IPS-18c (cell line): ENCODE data around the gene SPNS2.

Experiments
- H3K4me3 ChIP-seq: 2 replicates; pipeline ENCODE4 v1.7.0; 2013; ENCODE audit warnings: low read depth, mild to moderate bottlenecking, low read length, moderate library complexity; ENCODE audit not compliant: insufficient read depth
- H3K9me3 ChIP-seq: one replicate; pipeline ENCODE4 v1.6.1; 2013; ENCODE audit warnings: mild to moderate bottlenecking, low read length, moderate library complexity; ENCODE audit not compliant: control insufficient read depth, insufficient read depth

SPNS2 gene

DNA sequence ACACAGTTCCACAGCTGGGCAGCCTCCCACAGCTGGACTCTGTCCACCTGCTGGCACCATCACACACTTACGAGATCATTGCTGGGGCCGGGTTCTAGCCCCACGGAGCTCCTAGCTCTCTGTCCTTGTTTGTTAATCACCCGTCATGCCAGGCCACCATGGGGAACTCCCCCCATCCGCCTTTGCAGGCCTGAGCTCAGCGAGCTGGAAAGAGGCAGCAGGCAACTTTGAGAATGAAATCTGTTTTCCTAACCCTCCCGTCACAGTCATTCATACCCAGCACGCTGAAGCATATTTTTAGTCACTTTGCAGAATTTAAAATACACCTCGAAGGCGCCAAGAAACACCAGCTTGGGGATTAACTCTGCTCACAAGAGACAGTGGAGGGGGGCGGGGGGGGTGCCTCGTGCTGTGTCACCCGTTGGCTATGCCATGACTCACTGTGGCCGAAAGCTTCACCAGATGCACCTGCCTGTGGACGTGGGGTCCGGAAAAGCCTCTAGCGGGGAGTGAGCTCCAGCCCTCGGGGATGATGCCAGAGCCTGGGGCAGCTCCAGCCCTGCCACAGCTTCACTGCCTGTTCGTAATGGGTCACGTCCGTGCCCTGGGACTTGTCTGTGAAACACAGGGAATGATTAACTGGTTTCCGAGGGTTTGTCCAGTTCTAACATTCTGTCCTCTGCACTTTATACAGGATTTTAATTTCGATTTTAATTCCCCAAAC lies 1.4 kb upstream of the SPNS2 start:
- Histone ChIP-seq H3K9me3 (no peaks in the 10 kb centered on the region), H3K4me3 (no peak overlapping the region)

DNA sequence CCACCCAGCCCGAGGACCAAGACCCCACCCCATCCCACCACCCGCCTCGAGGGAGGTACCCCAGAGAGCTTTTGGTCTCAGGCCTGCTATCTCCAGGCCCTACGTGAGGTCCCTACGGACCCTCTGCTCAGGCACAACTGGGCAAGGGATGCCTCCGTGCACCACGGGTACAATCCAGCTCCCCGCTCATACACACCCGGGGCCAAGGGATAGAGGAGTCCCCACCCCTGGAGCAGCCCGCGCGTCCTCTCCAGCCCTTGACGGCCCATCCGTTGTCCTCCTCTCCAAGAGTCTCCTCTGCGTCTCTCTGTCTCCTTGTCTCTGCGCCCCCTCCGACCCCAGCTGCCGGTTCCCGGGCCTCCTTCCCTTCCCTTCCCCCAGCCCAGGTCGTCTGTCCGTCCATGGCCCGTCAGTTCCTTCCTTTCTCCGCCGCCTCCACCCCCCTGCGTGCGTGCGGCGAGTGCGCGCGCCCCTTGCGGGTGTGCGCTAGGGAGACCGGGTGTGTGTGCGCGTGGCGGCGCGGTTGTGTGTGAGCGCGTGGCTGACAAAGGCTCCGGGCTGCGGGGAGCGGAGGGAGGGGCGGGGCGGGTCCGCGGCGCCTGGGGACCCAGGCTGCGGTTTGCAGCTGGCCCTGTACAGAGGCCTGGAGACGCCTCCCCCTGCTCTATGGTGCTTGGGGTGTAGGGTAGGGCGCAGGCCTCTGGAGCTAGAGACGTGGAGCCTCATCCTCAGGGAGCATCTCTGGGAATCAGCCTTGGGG lies 930 bp downstream of the SPNS2 start:
- Histone ChIP-seq H3K4me3 (peak overlapping the region; percentile 64), H3K9me3 (no peaks in the 10 kb centered on the region)

DNA sequence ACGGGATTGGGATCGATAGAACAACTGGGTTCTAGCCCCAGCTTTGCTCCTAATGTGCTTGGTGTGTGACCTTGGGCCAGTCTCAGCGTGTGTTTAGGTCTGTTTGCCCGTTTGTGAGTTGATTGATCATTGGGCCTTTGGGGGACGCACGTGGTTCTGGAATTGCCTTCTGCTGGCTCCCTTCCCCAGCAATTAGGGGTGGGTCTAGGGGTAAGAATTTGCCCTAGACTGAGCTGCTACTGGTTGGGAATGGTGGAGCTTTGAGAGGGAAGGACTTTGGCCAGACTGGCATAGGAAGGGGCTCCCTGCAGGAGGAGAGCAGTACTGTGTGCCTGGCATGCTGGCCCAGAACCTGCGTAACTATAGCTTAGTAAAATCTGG lies 1.5 kb downstream of the SPNS2 start:
- peak overlapping the region; percentile 64 for H3K4me3 ChIP-seq
- H3K9me3 ChIP-seq: no peaks in the 10 kb centered on the region

DNA sequence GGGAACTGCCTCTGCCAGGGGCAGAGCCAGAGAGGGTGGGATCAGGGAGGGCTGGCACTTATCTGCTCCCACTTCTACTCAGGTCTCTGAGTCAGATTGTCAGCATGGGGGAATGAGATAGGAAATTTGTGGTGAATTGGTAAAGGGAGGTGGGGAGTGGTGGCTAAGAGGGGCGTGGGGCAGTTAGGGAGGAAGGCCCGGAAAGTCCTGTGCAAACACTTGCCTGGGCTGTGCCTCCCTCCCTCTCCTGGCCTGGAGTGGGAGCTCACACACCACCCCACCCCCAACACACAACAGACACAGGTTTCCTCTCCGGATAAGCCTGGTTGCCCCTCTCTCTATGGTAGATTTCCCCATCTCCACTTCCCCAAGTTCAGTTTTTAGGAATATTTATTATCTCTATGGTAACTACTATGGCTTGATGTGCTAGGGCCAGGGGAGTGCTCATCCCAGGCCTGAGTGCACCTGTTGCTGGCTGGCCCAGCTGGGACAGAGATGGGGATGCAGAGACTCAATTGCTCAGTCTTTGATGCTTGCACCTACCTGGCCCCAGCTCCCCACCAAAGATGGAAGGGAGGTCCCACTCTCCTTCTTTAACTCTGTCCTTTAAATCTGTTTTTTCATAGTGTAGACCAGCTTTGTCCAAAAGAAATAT lies 2.7 kb downstream of the SPNS2 start:
- no peak overlapping the region for H3K4me3 ChIP-seq
- H3K9me3 ChIP-seq: no peaks in the 10 kb centered on the region

DNA sequence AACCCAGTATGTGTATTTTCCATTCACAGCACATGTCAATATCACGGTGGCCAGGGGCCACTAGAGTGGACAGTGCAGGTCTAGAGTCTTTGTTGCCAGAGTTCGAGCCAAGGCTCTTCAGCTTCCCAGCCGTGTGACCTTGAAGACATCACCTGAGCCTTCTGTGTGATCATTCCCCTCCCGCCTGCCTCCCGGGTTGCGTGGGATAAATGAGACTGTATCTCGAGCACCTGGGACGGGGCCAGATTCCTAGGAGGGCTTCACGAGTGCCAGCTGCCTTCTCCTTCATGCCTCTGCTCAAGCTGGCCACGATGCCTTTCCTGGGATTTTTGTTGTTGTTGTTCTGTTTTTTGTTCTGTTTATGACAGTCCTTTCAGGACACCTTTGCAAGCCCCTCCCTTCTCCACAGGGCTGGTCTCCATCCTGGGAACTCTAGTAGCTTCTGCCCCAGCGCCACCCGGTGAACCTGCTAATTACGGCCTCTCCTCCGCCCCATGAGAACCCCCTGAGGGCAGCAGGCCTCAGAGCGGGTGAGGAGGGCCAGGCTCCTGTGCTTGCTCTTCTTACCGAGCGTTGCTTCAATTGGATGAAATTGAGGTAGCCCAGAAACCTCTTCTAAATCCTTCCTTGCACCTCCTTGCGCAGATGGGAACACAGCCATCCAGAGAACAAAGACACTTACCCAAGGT lies 3.9 kb downstream of the SPNS2 start:
- no peak overlapping the region for H3K4me3 ChIP-seq
- no peaks in the 10 kb centered on the region for H3K9me3 ChIP-seq

DNA sequence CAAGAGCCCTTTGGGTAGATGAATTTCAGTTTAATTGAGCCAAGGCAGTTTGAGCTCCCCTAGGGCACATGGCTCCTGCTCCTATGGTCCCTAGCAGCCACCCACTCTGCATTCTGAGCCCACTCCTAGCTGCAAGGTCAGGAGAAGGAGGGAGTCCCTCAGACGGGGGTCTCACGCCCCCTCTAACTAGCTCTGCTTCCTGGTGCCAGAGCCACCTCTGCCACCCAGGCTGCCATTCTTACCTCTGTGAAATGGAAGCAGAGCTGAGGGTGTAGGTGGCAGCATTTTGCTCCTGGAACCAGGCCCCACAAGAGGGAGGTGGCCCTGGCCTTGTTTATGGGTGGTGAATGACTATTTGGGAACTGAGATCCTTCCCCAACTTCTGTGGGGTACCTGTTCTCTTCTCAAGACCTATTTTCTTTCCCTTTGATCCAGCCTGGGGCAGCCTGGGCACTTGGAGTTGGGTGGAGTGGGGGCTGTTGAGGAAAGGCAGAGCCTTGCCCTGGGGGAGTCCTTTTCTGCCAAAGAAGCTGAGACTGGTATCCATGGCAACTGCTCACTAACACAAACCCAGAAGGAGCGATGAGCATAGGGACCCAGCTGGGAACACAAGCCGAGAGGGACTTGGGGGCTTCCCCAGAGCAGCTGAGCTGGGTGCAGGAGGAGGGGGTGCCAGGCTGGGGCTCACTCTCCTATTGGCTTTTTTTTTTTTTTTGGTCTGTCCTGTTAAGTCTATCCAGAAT lies 4.8 kb downstream of the SPNS2 start:
- no peak overlapping the region for H3K4me3 ChIP-seq

DNA sequence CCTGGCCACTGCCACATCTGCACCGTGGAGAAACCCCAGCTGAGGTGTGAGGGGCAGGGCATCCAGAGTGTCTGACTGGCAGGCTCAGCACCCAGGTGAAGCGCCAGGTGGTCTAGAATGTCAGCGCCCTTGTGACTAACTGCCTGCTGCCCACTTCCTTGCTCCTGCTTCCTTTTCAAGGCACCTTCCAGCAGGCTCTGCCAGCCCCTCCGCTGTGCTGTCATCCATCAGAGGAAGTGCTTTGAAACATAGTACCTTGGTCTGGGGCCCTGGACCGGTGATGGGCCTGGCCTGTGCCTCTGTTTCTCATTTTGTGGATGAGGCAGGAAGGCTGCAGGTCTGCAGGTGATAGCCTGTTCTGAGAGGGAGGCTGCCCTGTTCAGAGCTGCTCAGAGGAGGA lies 5.5 kb downstream of the SPNS2 start:
- no peaks in the 10 kb centered on the region for H3K9me3 ChIP-seq

More for the DNA sequence above, 4.8 kb downstream of the SPNS2 start:
- no peaks in the 10 kb centered on the region for H3K9me3 ChIP-seq

DNA sequence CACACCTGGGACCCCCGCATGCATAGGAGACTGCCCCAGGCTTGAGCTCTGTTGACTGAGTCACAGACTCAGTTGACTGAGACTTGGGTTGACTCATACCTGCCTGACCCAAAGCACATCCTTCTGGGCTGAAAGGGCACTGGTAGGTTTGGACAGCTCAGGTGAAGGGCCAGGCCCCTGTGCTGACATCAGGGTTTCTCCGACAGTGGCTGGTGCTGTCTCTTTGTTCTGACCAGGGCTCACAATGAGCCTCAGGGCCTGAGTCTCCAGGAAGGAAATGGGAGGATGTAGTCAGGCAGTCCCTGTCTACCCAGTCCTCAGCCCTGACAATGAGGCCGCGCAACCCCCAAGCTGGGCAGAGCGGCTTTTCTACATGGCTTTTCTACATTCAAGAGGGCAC lies 6.5 kb downstream of the SPNS2 start:
- H3K4me3 ChIP-seq: no peak overlapping the region

More for the DNA sequence above, 5.5 kb downstream of the SPNS2 start:
- no peak overlapping the region for H3K4me3 ChIP-seq

DNA sequence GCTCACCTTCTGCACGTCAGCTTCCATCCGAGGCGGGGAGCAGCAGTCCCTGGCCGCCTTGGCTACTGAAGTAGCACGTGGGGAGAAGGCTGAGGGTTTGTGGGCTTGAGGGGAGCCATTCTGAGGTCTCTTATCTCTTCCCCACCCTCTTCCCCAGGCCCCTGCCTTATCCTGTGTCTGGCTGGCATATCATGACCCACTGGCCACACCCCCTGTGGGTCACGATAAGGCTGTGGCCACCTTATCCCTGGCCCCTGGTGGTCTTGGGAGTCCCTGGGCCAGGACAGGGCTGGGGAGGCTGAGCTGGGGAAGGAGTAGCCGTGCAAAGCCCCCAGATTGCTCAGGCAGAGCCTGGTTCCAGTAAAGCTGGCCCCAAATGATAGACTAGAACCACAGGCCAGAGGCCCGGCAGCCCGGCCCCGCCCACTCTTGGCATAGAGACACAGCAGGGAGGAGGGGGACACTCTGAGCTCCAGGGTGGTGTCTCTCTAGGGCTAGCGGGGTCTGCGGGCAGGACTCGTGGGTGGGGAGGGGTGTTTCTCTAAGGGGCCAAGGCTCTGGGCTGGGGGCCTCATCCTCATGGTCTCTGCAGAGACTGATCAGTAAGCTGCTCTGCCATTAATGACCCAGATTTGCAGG lies 7.6 kb downstream of the SPNS2 start:
- Histone ChIP-seq H3K9me3 (no peaks in the 10 kb centered on the region), H3K4me3 (no peak overlapping the region)

More for the DNA sequence above, 6.5 kb downstream of the SPNS2 start:
- no peaks in the 10 kb centered on the region for H3K9me3 ChIP-seq

DNA sequence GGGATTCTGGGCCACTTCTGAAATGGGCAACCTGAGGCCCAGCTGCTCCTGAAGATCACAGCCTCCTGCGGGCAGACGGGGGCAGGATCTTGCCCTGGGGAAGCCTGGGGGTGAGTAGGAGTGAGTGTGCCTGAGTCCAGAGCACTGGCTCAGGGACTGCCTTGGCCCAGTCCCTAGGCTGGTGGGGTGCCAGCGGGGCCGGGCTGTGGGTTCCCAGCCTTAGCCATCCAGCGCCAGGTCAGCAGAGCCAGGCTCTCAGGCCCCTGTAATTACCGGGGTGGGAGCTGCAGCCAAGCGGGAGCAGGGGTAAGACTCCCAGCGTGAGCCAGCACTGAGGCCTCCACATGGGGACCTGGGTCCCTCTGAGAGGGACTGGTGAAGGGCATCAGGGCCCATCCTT lies 8.2 kb downstream of the SPNS2 start:
- Histone ChIP-seq H3K9me3 (no peaks in the 10 kb centered on the region), H3K4me3 (no peak overlapping the region)

DNA sequence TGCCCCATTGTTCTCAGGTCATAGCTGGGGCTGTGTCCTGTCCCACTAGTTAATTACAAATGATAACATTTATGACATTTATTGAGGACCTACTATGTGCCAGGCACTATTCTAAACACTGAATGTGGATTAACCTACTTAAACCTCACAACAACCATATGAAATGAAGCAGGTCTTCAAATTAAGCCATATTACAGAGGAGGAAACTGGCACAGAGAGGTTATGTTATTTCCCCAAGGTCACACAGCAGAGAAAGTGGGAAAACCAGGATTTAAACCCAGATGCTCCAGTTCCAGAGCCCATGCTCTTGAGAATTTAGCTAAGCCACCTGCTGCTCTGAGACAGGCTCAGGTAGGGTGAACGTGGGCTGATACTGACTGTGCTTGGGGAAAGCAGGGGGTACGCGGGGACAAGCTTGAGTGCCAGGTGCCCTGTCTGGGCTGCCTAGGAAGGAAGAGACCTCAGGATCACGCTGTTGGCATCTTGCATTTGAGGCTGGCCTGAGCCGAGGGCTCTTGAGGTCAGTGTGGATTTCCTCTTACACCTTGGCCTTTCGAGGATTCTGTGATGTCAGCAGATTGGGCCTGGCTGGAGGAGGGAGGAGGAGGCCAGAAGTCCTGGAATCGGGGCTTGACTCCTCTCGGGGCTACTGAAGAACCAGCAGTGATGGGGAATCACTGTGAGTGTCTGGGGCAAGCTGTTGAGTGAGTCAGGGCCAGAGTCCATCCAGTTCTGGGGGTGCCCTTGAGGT lies 8.9 kb downstream of the SPNS2 start:
- Histone ChIP-seq H3K9me3 (no peaks in the 10 kb centered on the region), H3K4me3 (no peak overlapping the region)

DNA sequence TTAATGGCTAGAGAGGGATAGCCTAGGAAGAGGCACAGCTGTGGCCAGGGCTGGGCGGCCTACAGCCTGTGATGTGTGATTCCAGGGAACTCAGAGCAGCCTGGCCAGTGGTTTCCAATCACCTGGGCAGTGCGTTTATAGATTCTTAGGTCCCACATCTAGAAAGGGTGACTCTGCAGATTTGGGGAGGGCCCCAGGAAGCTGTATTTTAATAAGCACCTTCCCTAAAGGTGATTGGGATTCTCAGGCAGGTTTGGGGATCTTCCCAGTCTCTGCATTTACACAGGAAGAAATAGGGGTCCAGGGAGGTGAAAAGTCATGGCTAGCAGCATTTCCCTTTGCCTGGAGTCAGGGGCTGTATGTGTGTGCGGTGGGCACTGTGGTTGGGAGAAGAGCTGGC lies 9.5 kb downstream of the SPNS2 start:
- no peaks in the 10 kb centered on the region for H3K9me3 ChIP-seq
- H3K4me3 ChIP-seq: no peak overlapping the region

DNA sequence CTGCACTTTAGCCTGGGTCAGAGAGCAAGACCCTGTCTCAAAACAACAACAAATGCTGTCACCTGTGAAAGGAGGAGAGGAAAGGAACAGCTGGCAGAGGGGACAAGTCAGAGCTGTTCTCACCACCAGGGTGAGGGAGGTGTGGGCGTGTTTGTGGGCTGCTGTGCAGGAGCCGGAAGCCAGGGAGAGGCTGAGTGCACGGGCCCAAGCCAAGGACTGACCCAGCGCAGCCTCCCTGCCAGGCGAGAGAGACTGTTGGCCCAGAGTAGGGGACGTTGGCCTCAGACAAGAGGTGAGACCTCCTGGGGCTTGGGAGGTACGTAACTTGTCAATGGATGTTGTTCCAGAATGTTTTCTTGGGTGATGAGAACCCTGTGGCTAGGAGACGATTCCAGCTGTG lies 10.7 kb downstream of the SPNS2 start:
- Histone ChIP-seq H3K9me3 (no peaks in the 10 kb centered on the region), H3K4me3 (no peak overlapping the region)

DNA sequence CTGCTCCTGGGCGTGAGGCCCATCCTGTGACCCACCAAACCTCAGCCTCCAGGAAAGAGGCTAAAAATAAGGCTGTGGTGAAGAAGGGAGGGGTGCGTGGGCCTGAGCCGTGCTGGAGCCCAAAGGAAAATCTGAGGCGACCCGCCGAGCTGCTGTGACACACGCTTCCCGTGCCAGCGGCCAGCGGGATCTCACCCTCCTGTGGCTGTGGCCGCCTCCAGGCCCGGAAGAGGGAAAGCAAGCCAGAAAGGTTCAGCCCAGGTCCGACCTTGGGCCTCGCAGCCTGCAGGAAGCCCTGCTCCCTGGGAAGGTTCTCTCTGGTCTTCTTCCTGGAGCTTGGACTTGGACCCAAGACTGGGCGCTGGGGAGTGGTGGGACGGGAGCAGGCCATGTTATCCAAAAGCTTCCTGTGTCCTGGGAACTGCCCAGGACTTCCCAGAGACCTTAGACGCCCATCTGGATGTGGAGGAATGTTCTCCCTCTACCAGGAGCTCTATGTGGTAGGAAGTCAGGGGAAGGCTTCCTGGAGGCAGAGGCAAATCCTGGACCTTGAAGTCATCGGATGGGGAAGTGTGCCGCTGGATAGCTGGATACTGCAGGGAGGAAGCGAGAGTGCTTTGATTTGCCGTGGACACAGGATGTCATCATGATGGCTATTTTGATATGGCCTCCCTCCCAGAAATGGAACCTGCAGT lies 11.4 kb downstream of the SPNS2 start:
- Histone ChIP-seq H3K4me3 (no peak overlapping the region), H3K9me3 (no peaks in the 10 kb centered on the region)

DNA sequence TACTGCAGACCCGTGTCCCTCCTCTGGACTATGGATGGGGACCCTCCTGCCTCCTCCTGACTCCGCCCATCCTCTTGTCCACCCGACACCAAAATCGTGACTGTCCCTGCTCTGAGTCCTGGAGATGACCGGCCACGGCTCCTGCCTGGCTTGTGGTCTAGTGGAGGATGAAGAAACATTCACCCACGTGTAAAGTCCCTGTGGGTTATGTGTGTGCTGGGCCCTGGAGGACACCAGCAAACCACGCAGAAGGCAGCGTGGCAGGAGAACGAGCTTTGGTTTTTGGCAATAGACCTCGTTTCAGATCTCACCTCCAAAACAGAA lies 11.9 kb downstream of the SPNS2 start:
- Histone ChIP-seq H3K9me3 (no peaks in the 10 kb centered on the region), H3K4me3 (no peak overlapping the region)
